ENCODE measurements around the gene ANKFY1.

ANKFY1 gene

GRCh38 chr17:4248504-4249277 is 15.1 kb downstream of the ANKFY1 start:
- no peaks in the 10 kb centered on the region for H3K27me3 ChIP-seq (ENCODE audit: insufficient read depth, low read length)
- no peaks in the 10 kb centered on the region for H3K4me1 ChIP-seq (ENCODE audit: insufficient read depth, low read length)
- no peak overlapping the region for H3K4me3 ChIP-seq (ENCODE audit: low read length)
- H3K9me3 ChIP-seq (ENCODE audit: low read length): no peaks in the 10 kb centered on the region
- H2AFZ ChIP-seq (ENCODE audit: low read depth, low read length): no peak overlapping the region
- peaks cover 7% of the 10 kb centered on the region for H3K36me3 ChIP-seq (ENCODE audit: insufficient read depth, low read length)

GRCh38 chr17:4247971-4248388 is 15.8 kb downstream of the ANKFY1 start:
- Histone ChIP-seq H2AFZ (ENCODE audit: low read depth, low read length) (no peak overlapping the region), H3K9me3 (ENCODE audit: low read length) (no peaks in the 10 kb centered on the region), H3K36me3 (ENCODE audit: insufficient read depth, low read length) (peaks cover 10% of the 10 kb centered on the region), H3K4me3 (ENCODE audit: low read length) (no peak overlapping the region), H3K27me3 (ENCODE audit: insufficient read depth, low read length) (no peaks in the 10 kb centered on the region), H3K4me1 (ENCODE audit: insufficient read depth, low read length) (no peaks in the 10 kb centered on the region)

GRCh38 chr17:4247361-4247970 is 16.3 kb downstream of the ANKFY1 start:
- Histone ChIP-seq H3K27me3 (ENCODE audit: insufficient read depth, low read length) (no peaks in the 10 kb centered on the region), H3K36me3 (ENCODE audit: insufficient read depth, low read length) (peaks cover 11% of the 10 kb centered on the region), H3K4me3 (ENCODE audit: low read length) (no peak overlapping the region), H3K9me3 (ENCODE audit: low read length) (no peaks in the 10 kb centered on the region), H3K4me1 (ENCODE audit: insufficient read depth, low read length) (no peaks in the 10 kb centered on the region), H2AFZ (ENCODE audit: low read depth, low read length) (no peak overlapping the region)

GRCh38 chr17:4246674-4247073 is 17.1 kb downstream of the ANKFY1 start:
- no peak overlapping the region for H2AFZ ChIP-seq (ENCODE audit: low read depth, low read length)
- H3K27me3 ChIP-seq (ENCODE audit: insufficient read depth, low read length): no peaks in the 10 kb centered on the region
- H3K36me3 ChIP-seq (ENCODE audit: insufficient read depth, low read length): peaks cover 16% of the 10 kb centered on the region
- H3K9me3 ChIP-seq (ENCODE audit: low read length): no peaks in the 10 kb centered on the region
- H3K4me3 ChIP-seq (ENCODE audit: low read length): no peak overlapping the region
- no peaks in the 10 kb centered on the region for H3K4me1 ChIP-seq (ENCODE audit: insufficient read depth, low read length)

- Histone ChIP-seq H3K9me3 (ENCODE audit: low read length) (no peaks in the 10 kb centered on the region), H3K4me1 (ENCODE audit: insufficient read depth, low read length) (no peaks in the 10 kb centered on the region), H3K4me3 (ENCODE audit: low read length) (no peak overlapping the region), H3K27me3 (ENCODE audit: insufficient read depth, low read length) (no peaks in the 10 kb centered on the region), H2AFZ (ENCODE audit: low read depth, low read length) (no peak overlapping the region), H3K36me3 (ENCODE audit: insufficient read depth, low read length) (peaks cover 29% of the 10 kb centered on the region)
Measured at GRCh38 chr17:4241535-4241934, 22.2 kb downstream of the ANKFY1 start.

GRCh38 chr17:4236456-4236855 is 27.3 kb downstream of the ANKFY1 start:
- Histone ChIP-seq H3K36me3 (ENCODE audit: insufficient read depth, low read length) (peaks cover 66% of the 10 kb centered on the region), H3K27me3 (ENCODE audit: insufficient read depth, low read length) (no peaks in the 10 kb centered on the region), H3K4me1 (ENCODE audit: insufficient read depth, low read length) (no peaks in the 10 kb centered on the region), H3K9me3 (ENCODE audit: low read length) (no peaks in the 10 kb centered on the region), H3K4me3 (ENCODE audit: low read length) (no peak overlapping the region), H2AFZ (ENCODE audit: low read depth, low read length) (no peak overlapping the region)

- H3K9me3 ChIP-seq (ENCODE audit: low read length): no peaks in the 10 kb centered on the region
- no peaks in the 10 kb centered on the region for H3K27me3 ChIP-seq (ENCODE audit: insufficient read depth, low read length)
- no peak overlapping the region for H2AFZ ChIP-seq (ENCODE audit: low read depth, low read length)
- no peaks in the 10 kb centered on the region for H3K4me1 ChIP-seq (ENCODE audit: insufficient read depth, low read length)
- no peak overlapping the region for H3K4me3 ChIP-seq (ENCODE audit: low read length)
- H3K36me3 ChIP-seq (ENCODE audit: insufficient read depth, low read length): peaks cover 69% of the 10 kb centered on the region
Measured at GRCh38 chr17:4235372-4236279, 28.2 kb downstream of the ANKFY1 start.

GRCh38 chr17:4234401-4234800 is 29.4 kb downstream of the ANKFY1 start:
- H2AFZ ChIP-seq (ENCODE audit: low read depth, low read length): no peak overlapping the region
- H3K9me3 ChIP-seq (ENCODE audit: low read length): no peaks in the 10 kb centered on the region
- H3K36me3 ChIP-seq (ENCODE audit: insufficient read depth, low read length): peaks cover 72% of the 10 kb centered on the region
- no peak overlapping the region for H3K4me3 ChIP-seq (ENCODE audit: low read length)
- no peaks in the 10 kb centered on the region for H3K27me3 ChIP-seq (ENCODE audit: insufficient read depth, low read length)
- no peaks in the 10 kb centered on the region for H3K4me1 ChIP-seq (ENCODE audit: insufficient read depth, low read length)

GRCh38 chr17:4233668-4234258 is 30.0 kb downstream of the ANKFY1 start:
- Histone ChIP-seq H3K9me3 (ENCODE audit: low read length) (no peaks in the 10 kb centered on the region), H3K4me3 (ENCODE audit: low read length) (no peak overlapping the region), H3K36me3 (ENCODE audit: insufficient read depth, low read length) (peaks cover 69% of the 10 kb centered on the region), H3K4me1 (ENCODE audit: insufficient read depth, low read length) (no peaks in the 10 kb centered on the region), H3K27me3 (ENCODE audit: insufficient read depth, low read length) (no peaks in the 10 kb centered on the region), H2AFZ (ENCODE audit: low read depth, low read length) (no peak overlapping the region)

GRCh38 chr17:4232168-4232813 is 31.5 kb downstream of the ANKFY1 start:
- no peaks in the 10 kb centered on the region for H3K4me1 ChIP-seq (ENCODE audit: insufficient read depth, low read length)

GRCh38 chr17:4229627-4230541 is 33.9 kb downstream of the ANKFY1 start:
- no peak overlapping the region for H3K4me3 ChIP-seq (ENCODE audit: low read length)
- H3K9me3 ChIP-seq (ENCODE audit: low read length): no peaks in the 10 kb centered on the region
- no peak overlapping the region for H2AFZ ChIP-seq (ENCODE audit: low read depth, low read length)
- H3K4me1 ChIP-seq (ENCODE audit: insufficient read depth, low read length): no peaks in the 10 kb centered on the region
- H3K36me3 ChIP-seq (ENCODE audit: insufficient read depth, low read length): peaks cover 58% of the 10 kb centered on the region
- H3K27me3 ChIP-seq (ENCODE audit: insufficient read depth, low read length): no peaks in the 10 kb centered on the region

More at GRCh38 chr17:4232168-4232813, 31.5 kb downstream of the ANKFY1 start:
- Histone ChIP-seq H2AFZ (ENCODE audit: low read depth, low read length) (no peak overlapping the region), H3K27me3 (ENCODE audit: insufficient read depth, low read length) (no peaks in the 10 kb centered on the region), H3K4me3 (ENCODE audit: low read length) (no peak overlapping the region), H3K36me3 (ENCODE audit: insufficient read depth, low read length) (peaks cover 67% of the 10 kb centered on the region), H3K9me3 (ENCODE audit: low read length) (no peaks in the 10 kb centered on the region)

Data from neuron (in vitro differentiated cells).